ENCODE measurements around the gene SSH2.

The SSH2 gene

GRCh38 chr17:29630630-29631193 is 299.3 kb downstream of the SSH2 start:
- no peak for DNase-seq (ENCODE audit: low read depth in 2 of 3, low spot score in 1 of 3)

- no peak for DNase-seq (ENCODE audit: low read depth in 2 of 3, low spot score in 1 of 3)
These were observed 300.2 kb downstream of the SSH2 start for GRCh38 chr17:29629839-29630238.

DNA sequence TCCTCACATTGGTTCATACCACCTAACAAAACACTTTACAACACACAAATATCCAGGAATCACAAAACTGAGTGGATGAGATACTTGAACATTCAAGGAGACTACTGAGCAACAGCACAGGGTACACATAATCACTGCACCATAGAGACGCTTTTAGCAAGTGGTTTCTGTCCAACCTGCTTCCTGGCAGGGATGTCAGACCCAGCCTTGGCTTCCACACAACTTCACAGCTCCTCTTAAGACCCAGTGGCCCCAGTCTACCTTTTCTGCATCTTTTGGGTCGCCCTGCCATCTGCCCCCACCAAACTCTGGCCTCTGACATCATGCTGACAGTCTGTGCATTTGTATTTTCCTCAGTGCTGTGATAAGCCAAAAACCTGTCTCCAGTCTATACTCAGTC is 301.4 kb downstream of the SSH2 start:
- no peak for DNase-seq (ENCODE audit: low read depth in 2 of 3, low spot score in 1 of 3)

DNA sequence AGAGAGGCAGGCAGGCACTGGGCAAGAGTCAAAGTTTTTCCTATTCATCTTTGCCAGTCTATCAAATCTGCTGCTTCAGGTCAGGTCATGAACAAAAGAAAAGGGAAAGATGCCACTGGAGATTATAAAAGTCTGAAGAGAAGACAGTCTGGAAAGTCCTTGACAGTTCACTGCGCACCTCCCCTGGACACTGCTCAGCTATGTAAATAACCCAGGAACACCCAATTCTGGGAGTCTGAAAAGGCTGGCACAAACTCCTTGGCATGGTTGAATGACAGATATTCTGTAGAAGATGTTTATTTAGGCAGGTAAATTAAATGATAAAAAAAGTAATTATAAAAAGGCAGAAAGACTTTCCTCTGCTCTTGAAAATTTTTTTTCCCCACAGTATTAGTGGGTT is 302.1 kb downstream of the SSH2 start:
- DNase-seq (ENCODE audit: low read depth in 2 of 3, low spot score in 1 of 3) = no peak

GRCh38 chr17:29625037-29625750 is 304.8 kb downstream of the SSH2 start:
- no peak for DNase-seq (ENCODE audit: low read depth in 2 of 3, low spot score in 1 of 3)

GRCh38 chr17:29624586-29624985 is 305.4 kb downstream of the SSH2 start:
- DNase-seq (ENCODE audit: low read depth in 2 of 3, low spot score in 1 of 3) = no peak

DNA sequence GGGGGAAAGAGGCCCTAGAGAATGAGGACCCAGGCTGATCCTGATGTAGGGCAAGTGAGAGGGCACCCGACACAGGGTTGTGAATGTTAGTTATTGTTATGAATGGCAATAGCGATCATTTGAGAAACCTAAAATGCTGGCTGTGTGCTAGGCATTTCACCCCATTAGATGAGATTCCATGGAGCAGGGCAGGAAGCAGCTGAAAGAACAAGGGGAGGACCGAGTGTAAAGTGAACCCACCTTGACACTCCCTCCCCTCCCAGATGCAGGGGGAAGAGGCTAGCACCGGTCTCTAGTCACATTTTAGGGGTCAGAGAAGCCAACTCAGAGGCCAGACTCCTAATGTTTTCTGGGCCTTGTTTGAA is 306.8 kb downstream of the SSH2 start:
- DNase-seq (ENCODE audit: low read depth in 2 of 3, low spot score in 1 of 3) = no peak

DNA sequence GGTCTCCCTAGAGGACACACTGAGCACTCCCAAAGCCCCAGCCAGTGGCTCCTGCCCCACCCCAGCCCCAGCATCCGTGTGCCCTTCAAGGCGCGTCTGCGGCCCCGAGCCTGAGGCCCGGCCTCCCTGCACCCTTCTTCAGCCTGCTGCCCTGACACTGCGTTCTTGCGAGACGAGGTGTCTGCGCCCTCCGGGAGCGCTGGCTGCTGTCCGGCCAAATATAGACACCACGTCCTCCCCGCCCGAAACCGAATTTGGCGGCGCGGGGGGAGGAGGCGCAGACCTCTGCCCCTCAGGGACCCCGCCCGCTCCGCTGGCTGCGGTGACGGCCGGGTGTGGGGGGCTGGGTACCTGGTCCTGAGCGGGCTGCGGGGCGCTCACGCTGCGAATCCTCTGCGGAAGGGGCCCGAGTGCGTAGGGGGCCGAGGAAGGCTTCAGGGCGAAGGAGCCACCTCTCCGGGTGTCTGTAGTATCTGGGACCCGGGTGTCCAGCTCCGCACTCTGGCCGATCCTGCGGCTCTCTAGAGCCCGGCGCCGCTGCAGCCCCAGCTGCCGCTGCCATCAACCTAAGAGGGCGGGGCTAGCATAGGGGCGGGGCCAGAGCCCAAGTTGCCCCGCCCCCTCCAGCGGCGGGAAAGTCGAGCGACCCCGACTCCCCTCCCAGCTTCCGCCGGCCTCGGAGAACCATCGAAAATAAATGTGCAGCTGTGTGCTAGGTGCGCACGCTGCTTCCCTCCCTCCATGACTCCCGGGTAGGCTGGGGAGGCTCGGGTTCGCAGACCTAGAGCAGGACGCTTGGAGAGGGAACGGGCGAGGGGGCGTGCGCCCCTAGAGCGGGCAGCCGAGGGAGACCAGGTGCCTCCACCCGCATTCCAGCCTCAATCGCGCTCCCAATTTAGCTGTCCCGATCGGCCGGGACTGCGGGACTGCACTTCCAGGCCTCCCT is 307.4 kb downstream of the SSH2 start, which contains the start of gene CORO6:
CORO6 (minus strand) TSS at position 576 of the 946 bp plus-strand sequence. CDS start 1,491 bp downstream, outside the sequence.
- peak in 1 of 3 donors; percentile 64 for DNase-seq (ENCODE audit: low read depth in 2 of 3, low spot score in 1 of 3)

DNA sequence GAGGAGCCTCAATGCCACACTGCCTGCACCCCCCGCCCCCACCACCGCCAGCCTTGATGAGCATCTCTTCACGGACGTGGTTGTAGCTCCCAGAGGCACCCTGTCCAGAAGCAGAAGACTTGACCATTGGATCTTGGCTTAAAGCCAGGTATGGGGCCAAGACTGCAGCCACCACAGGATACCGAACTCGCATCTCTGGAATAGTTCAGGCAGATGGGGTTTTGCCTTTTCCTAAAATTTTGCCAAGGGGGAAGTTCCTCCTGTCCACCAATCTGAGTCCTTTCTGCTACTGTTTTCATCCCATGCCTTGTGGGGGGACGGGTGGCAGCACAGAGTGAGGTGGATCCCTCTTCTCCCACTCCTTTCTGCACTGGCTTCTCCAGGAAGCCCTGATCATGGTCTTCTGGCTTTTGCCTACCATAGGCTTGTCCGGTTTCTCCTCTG is 308.3 kb downstream of the SSH2 start:
- no peak for DNase-seq (ENCODE audit: low read depth in 2 of 3, low spot score in 1 of 3)

GRCh38 chr17:29620779-29621500 is 309.1 kb downstream of the SSH2 start:
- no peak for DNase-seq (ENCODE audit: low read depth in 2 of 3, low spot score in 1 of 3)

DNA sequence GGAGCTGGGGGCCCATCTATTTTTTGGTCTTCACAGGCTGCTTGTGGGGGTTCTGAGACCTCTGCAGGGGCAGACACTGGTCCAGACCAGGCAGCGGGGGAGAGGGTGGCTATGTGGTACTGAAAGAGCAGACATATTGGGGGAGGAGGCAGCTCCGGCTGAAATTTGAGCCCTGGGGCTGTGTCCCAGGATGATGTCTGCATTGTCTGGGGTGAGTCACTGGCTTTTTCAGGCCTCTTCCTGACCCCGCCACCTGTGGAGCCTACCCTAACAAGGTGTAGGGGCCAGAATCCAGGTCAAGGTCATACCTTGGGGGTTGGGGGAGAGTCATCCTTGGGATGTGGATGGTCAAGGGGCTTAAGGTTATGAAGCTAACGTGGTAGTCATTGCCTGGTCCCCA is 309.8 kb downstream of the SSH2 start:
- no peak for DNase-seq (ENCODE audit: low read depth in 2 of 3, low spot score in 1 of 3)

GRCh38 chr17:29619251-29619650 is 310.8 kb downstream of the SSH2 start:
- DNase-seq (ENCODE audit: low read depth in 2 of 3, low spot score in 1 of 3) = no peak

- no peak for DNase-seq (ENCODE audit: low read depth in 2 of 3, low spot score in 1 of 3)
These were observed 311.6 kb downstream of the SSH2 start for GRCh38 chr17:29618272-29619065.

- DNase-seq (ENCODE audit: low read depth in 2 of 3, low spot score in 1 of 3) = peak; percentile 78 to 84 (median 83)
These were observed 312.4 kb downstream of the SSH2 start for GRCh38 chr17:29617481-29618271.

- peak; percentile 87 to 89 (median 89) for DNase-seq (ENCODE audit: low read depth in 2 of 3, low spot score in 1 of 3)
These were observed 312.9 kb downstream of the SSH2 start for GRCh38 chr17:29617125-29617480.

- DNase-seq (ENCODE audit: low read depth in 2 of 3, low spot score in 1 of 3) = no peak
These were observed 313.6 kb downstream of the SSH2 start for GRCh38 chr17:29616300-29617048.

DNA sequence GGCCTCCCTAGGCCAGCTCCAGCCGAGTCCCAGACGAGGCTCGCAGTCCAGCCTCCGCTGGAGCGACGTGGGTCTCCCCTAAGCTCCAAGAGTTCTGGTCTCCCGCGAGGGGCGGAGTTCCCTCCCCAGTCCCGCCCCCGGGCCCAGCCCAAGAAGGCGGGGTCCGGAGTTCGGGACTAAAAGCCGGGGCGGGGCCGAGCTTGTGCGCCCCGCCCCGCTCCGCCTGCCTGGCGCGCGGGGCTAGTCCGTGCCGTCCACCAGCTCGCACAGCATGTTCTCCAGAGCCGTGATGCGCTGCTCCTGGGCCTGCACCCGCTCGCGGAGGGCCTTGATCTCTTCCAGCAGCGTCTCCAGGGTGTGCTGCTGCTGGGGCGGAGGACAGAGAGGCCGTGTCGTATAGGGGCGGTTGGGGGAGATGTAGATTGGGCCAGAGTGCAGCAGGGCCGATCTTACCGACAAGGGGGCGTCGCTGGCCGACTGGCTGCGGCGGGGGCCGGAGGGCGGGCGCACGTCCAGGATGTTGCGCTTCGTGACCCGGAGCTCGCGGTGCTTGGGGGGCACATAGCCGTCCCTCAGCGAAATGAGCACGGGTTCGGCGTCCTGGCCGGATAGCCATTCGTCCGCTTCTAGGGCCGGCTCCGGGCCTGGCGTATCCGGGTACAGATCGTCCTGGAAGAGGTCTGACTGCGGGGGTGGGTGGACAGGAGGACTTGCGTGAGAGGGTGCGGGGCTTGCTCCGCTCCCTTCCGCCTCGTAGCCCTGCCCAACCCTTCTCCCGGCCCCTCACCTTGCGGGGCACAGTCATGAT is 314.3 kb downstream of the SSH2 start:
- DNase-seq (ENCODE audit: low read depth in 2 of 3, low spot score in 1 of 3) = peak; percentile 71 to 80 (median 79)

GRCh38 chr17:29615048-29615385 is 315.0 kb downstream of the SSH2 start:
- DNase-seq (ENCODE audit: low read depth in 2 of 3, low spot score in 1 of 3) = no peak

Measured in stimulated activated CD4-positive, alpha-beta T cell treated with anti-CD3 and anti-CD28 coated beads, Interleukin-12 subunit alpha, Interleukin-12 subunit beta, amount 100 ng/mL, for 48 hours (primary cell).